Calu3 (cell line): ENCODE results near the gene CBLIF. TPM values are rescaled to one million over a fixed set of nuclear protein-coding genes. Genes with fewer than 3 reads are reported as not detected.
A peak's percentile ranks its signal among the peaks of the same experiment; 100 is the strongest.

ENCODE experiments used
- BruUV-seq: library from RNA; stranded (reverse); fragments of 400-500 nt; replicated peaks from 2 replicates; lab custom pipeline; 2021; lab: Mats Ljungman, UMichigan
- CTCF ChIA-PET: fragments of 300-600 bp; sonication (Branson Sonifier 250); formaldehyde crosslinking; loops from one replicate; lab custom pipeline; 2022; ENCODE audit warnings: antibody characterized with exemption; lab: Charles Lee
- DNase-seq: peaks from one replicate; pipeline ENCODE4 v3.0.0; 2022
- H3K27ac Mint-ChIP-seq: one replicate; pipeline ENCODE4 v1.8.0; 2022; ENCODE audit warnings: mixed read lengths; ENCODE audit not compliant: unreplicated experiment
- H3K27me3 Mint-ChIP-seq: one replicate; pipeline ENCODE4 v1.8.0; 2022; ENCODE audit warnings: mixed read lengths; ENCODE audit not compliant: unreplicated experiment
- H3K36me3 Mint-ChIP-seq: one replicate; pipeline ENCODE4 v1.8.0; 2022; ENCODE audit warnings: mild to moderate bottlenecking, moderate library complexity, mixed read lengths; ENCODE audit not compliant: insufficient read depth, unreplicated experiment
- H3K4me1 Mint-ChIP-seq: one replicate; pipeline ENCODE4 v1.8.0; 2022; ENCODE audit warnings: mild to moderate bottlenecking, low read depth, mixed read lengths; ENCODE audit not compliant: unreplicated experiment
- H3K4me3 Mint-ChIP-seq: one replicate; pipeline ENCODE4 v1.8.0; 2022; ENCODE audit warnings: mild to moderate bottlenecking, low read depth, moderate library complexity, mixed read lengths; ENCODE audit not compliant: unreplicated experiment
- H3K9me3 Mint-ChIP-seq: one replicate; pipeline ENCODE4 v1.8.0; 2022; ENCODE audit warnings: low read depth, mixed read lengths; ENCODE audit not compliant: unreplicated experiment
- intact Hi-C: fragments of 100-400 bp; cut with micrococcal nuclease; formaldehyde crosslinking; loops from one replicate; pipeline ENCODE4 v1.10.0; 2022; ENCODE audit not compliant: unreplicated experiment
- total RNA-seq: library from RNA; stranded (reverse); gene quantifications from 2 replicates; pipeline ENCODE4 v1.2.3, GENCODE V29; 2022
- TF ChIP-seq, protein P1 (sequence below): fragments of 200-600 bp; IDR thresholded peaks from one replicate; pipeline ENCODE4 v1.8.0; 2022; ENCODE audit warnings: antibody characterized with exemption; ENCODE audit not compliant: unreplicated experiment

CBLIF gene
- total RNA-seq, 1 experiment from 2014 or later: not detected

DNA sequence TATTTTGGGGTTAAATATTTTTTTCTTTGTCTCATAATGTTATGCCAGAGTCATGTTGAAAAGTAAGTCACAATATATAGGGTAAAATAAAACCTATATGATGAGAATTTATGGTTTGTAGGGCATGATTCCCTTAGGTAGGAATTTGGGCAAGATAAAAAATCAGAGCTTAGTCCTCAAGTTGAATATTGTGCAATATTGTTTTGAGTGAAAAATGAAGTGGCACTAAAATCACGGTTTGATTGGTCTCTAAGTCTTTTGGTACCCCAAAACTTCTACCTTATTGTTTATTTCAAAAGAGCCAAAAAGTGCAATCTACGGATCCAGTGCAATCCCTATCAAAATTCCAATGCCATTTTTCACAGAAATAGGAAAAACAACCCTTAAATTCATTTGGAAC, 33.1 kb downstream of the CBLIF start:
- CTCF ChIA-PET: no interaction called here
- no TSS peak for BruUV-seq
- Mint-ChIP-seq H3K4me1 (peaks cover 9% of the 10 kb centered on the region), H3K27me3 (no peaks in the 10 kb centered on the region), H3K4me3 (no peak overlapping the region), H3K9me3 (no peaks in the 10 kb centered on the region), H3K36me3 (peaks cover 30% of the 10 kb centered on the region), H3K27ac (no peak overlapping the region)
- no peak for DNase-seq
- TF ChIP-seq, protein P1, sequence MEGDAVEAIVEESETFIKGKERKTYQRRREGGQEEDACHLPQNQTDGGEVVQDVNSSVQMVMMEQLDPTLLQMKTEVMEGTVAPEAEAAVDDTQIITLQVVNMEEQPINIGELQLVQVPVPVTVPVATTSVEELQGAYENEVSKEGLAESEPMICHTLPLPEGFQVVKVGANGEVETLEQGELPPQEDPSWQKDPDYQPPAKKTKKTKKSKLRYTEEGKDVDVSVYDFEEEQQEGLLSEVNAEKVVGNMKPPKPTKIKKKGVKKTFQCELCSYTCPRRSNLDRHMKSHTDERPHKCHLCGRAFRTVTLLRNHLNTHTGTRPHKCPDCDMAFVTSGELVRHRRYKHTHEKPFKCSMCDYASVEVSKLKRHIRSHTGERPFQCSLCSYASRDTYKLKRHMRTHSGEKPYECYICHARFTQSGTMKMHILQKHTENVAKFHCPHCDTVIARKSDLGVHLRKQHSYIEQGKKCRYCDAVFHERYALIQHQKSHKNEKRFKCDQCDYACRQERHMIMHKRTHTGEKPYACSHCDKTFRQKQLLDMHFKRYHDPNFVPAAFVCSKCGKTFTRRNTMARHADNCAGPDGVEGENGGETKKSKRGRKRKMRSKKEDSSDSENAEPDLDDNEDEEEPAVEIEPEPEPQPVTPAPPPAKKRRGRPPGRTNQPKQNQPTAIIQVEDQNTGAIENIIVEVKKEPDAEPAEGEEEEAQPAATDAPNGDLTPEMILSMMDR: no peak
- intact Hi-C loops: loop anchor here (10.0 kb wide), 1 partner anchor 267 kb away; no protein-coding TSS in a partner anchor

DNA sequence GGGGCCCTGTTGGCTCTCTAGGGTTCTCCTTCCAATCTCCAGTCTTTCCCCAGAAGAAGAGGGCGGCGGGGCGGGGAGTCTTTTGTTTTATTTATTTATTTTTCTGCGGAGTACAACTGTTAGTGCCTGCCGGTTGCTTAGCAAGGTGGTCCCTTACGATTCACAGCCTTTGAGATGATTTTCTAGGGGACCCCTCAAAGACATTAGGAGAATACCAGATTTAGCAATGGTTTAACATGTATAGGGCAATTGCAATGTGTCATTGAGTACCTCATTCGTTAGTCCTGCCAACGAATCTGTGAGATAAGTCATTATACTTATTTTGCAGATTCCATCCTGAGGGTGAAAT, 34.4 kb downstream of the CBLIF start:
- no TSS peak for BruUV-seq
- no peak for DNase-seq
- intact Hi-C loops: loop anchor here (10.0 kb wide), 1 partner anchor 266 kb away; no protein-coding TSS in a partner anchor
- H3K4me1 Mint-ChIP-seq: peaks cover 9% of the 10 kb centered on the region
- H3K27me3 Mint-ChIP-seq: no peaks in the 10 kb centered on the region
- TF ChIP-seq, protein P1: no peak
- H3K4me3 Mint-ChIP-seq: peak overlapping the region; percentile 90
- no peaks in the 10 kb centered on the region for H3K9me3 Mint-ChIP-seq
- peak overlapping the region; percentile 87 for H3K27ac Mint-ChIP-seq
- CTCF ChIA-PET: interaction anchor here (0.9 to 1.9 kb wide), 3 partner anchors 55 to 274 kb away, joined by 4 to 5 read pairs (median 5); partner anchors contain the start of gene STX3
- H3K36me3 Mint-ChIP-seq: peaks cover 42% of the 10 kb centered on the region

DNA sequence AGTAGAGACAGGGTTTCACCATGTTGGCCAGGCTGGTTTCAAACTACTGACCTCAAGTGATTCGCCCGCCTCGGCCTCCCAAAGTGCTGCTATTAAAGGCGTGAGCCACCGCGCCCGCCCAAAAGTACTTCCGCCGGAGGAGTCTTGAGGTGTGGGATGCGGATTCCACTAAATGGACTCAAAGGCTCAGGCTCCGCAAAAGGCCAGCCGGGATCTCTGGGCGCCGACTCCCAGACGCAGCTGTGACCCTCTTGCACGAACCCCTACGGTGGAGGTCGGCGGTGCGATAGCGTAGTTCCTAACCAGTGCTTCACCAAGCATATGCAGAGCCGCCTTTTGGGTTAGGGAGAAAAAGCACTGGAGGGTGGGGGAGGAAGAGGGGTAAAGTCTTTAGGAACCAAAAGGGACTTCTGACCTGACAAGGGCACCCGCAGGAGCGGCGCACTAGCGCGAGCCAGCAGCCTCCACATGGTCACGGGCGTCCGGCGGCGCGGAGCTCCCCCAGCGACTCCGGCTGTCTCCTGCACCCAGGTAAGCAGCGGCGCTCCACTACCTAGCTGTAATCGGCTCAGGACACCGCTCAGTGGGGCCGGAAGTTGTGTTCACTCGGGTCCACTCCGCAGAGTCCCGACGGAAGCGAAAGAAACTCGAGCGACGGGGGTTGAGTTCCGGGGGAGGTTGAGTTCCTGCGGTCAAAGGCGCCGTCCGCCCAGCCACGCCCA, 34.9 kb downstream of the CBLIF start, which contains the start of gene MRPL16:
TSS of gene MRPL16 (minus strand) at position 590 of the 722 bp plus-strand sequence. CDS start at position 470, 120 bp downstream.
- peak within 1 kb of the TSS; percentile 87 for H3K27ac Mint-ChIP-seq
- H3K4me3 Mint-ChIP-seq: peak within 1 kb of the TSS; percentile 90
- H3K9me3 Mint-ChIP-seq: no peaks in the 10 kb centered on the region
- peaks cover 9% of the 10 kb centered on the region for H3K4me1 Mint-ChIP-seq
- CTCF ChIA-PET: interaction anchor here (0.9 to 1.9 kb wide), 3 partner anchors 55 to 273 kb away, joined by 4 to 5 read pairs (median 5); partner anchors contain the start of gene STX3
- BruUV-seq: no TSS peak
- peak; percentile 89 for DNase-seq
- intact Hi-C loops: loop anchor here (10.0 kb wide), 1 partner anchor 266 kb away; no protein-coding TSS in a partner anchor
- TF ChIP-seq, protein P1: no peak
- H3K27me3 Mint-ChIP-seq: no peaks in the 10 kb centered on the region
- peaks cover 45% of the 10 kb centered on the region for H3K36me3 Mint-ChIP-seq

DNA sequence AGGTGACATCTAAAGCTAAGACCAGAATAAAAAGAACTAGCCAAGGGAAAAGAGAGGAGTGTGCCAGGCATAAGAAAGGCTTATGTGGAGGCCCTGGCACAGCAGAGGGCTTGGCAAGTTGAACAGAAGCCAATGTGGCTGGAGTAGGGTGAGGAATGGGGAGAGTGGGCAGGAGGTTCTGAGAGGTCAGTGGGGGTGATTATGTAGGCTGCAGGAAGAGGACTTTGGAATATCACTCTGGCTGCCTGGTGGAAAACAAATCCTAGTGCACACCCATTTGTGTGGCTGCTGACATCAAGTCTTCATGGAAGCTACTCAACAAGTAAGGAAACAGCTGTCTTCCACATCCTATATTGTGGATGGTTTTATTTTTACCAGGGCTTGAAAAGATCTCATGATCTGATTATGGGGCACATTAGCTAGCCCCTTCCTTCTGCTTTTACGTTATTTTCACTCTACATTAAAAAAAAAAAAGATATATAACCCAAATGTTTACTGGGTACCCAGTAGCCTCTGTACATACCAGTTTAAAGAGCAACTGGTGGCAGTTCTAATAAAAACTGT, 38.2 kb downstream of the CBLIF start:
- no peak overlapping the region for H3K4me3 Mint-ChIP-seq
- TF ChIP-seq, protein P1: no peak
- no peaks in the 10 kb centered on the region for H3K9me3 Mint-ChIP-seq
- no peak for DNase-seq
- no TSS peak for BruUV-seq
- peaks cover 61% of the 10 kb centered on the region for H3K36me3 Mint-ChIP-seq
- no peaks in the 10 kb centered on the region for H3K27me3 Mint-ChIP-seq
- no peak overlapping the region for H3K27ac Mint-ChIP-seq
- CTCF ChIA-PET: no interaction called here
- peaks cover 21% of the 10 kb centered on the region for H3K4me1 Mint-ChIP-seq
- intact Hi-C loops: no loop called here
